ENCODE results near the gene SUSD3.
"Not testable (repeated sequence)": the region's sequence is repeated elsewhere in the genome, so short reads cannot be mapped to it uniquely, and the experiment has no call there.

The SUSD3 gene

DNA sequence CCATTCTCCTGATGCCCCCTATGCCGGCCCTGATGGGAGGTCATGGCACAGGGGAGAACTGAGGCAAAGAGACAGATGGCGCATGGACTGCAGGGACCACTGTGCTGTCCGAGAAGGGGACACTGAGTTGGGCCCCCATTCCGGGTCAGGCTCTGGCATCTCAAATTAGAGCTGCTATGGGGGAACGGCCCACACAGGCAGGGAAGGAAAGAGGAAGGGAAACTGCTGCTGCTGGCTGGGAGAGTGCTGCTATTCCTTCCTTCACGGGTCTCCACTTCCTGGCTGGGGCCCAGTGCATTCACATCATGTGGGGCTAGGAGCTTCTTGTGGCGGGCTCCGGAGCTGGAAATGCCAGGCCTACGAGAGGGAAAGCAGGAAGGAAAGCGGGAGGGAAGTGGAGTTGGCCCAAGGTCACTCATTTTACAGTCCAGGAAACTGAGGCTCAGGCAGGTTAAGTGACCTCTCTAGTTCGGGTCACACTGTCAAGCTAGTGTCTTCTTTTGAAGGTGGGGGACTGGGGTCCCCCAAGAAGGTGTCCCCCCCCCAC is 36.2 kb downstream of the SUSD3 start:
- DNase-seq, result no peak

DNA sequence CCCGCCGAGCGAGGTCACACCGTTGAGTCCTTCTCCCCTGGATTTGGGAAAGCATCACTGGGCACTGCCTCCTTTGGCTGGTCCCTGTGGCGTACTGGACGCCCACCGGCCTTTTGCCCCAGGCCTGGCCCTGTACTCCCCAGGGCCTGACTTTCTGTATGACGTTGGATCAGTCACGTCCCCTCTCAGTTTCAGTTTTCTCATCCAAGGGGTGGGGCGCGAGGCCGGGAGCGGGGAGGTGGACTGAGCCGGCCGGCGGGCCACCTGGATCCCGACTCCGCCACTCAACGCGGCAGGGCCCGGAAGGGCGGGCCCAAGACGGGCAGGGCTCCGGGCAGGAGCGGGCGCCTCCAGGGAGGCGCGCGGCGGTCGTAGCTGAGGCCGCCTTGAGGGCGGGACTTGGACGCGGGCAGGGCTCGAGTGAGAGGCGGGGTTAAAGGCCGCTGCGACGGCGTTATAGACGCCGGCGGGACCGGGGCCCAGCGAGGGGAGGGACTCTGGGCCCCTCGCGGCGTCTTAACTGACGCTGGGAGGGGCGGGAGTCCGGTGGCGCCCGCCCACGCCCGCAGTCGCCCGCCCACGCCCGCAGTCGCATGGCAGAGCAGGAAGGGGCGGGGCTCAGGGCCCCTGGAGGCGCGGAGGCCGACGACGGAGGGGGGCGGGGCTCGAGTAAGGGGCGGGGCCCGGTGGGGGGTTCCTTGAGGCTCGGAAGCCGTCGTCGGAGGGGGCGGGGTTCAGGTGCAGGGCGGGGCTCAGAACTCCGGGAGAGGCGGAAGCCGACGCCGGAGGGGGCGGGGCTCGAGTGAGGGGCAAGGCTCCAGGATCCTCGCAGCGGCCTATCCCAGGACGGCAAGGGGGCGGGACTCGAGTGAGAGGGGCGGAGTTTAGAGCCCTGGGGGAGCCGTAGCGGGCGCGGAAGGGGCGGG is 37.0 kb downstream of the SUSD3 start:
- DNase-seq, result peak; percentile 100

DNA sequence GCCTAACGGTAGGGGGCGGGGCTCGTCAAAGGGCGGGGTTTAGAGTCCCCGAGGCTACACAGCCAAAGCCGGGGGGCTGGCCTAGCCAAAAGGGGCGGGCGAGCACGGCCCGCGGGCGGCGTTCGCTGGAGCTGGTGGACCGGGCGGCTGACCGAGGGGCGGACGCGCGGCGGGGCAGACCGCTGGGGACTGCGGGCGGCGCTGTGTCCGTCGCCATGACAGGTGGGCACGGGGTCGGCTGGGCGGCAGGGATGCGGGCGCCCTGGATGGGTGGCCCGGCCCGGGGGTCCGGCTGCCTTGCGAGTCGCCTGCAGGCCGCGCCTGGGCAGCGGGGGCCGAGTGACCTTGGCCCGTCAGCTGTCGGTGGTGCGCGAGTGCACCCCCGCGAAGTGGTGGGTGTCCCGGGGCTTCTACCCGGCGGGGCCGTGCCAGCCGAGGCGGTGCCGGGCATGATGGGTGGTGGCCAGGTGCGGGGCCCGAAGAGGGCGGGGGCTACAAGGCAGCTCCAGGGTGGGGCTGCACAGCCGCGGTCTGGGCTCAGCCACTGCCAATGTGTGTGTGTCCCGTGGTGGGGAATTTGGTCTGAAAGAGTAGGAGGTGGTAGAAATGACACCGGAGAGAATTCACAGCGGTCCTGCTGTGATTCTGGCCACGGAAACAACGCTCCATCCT is 37.8 kb downstream of the SUSD3 start, which contains the start of gene CARD19:
CARD19 (plus strand) TSS at position 87 of the 672 bp plus-strand sequence; CDS start at position 216, 129 bp downstream.
- DNase-seq, result peak in 1 of 2 experiments; percentile 34

DNA sequence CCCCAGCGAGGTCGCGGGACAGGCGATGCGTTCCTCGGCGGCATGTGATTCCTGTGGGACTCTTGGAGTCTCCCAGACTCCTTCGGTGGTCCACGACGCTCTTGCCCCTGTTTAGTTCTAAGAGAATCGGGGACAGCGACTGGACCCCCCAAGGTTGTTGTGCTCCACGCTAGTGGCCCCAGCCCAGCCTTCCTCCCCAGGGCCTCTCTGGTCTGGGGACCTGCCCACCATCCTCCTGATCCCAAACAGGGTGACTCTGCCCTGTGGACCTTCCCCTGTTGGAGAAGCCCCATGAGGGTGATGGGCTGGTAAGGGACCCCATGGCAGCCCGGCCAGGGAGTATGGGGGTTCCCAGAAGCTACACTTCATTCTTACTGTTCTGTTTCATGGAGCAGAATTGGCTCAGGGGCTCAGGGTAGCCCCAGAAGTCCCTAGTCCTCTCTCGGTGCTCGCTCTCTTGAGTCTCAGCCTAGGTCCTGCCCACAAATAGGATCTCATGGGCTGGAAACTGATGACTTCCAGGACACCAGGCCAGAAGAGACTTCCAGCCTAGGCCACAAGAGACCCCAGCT is 38.4 kb downstream of the SUSD3 start:
- DNase-seq, result no peak

DNA sequence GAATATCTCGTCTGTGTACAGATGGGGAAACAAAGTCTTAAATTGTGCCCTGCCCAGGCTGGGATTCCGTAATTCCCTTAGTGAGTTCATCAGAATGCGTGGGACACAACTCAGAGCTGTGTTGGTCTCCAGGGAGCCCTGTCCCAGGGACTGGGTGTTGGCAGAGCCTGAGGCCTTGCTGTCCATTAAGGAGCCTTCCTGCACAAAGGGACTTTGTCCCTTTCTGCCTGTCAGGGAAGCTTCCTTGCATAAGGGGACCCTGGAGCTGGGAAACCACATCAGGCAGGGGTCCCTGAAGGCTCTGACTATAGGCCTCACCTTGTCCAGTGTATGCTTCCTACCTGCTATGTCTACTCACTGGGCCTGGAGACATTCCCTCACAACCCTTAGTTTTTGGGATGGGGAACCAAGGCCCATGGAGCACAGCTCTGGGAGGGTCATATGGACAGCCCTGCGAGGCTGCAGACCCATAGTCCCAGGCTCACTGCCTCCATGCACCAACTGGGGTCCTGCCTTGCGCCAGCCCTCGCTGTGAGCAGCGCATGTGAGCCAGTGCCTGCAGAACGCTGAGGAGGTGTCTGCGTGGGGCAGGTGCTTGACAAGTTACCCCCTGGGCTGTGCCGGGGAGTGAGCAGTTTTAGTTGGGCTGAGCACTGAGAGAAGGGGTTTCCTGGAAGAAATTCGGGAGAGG is 39.2 kb downstream of the SUSD3 start:
- DNase-seq, result no peak

DNA sequence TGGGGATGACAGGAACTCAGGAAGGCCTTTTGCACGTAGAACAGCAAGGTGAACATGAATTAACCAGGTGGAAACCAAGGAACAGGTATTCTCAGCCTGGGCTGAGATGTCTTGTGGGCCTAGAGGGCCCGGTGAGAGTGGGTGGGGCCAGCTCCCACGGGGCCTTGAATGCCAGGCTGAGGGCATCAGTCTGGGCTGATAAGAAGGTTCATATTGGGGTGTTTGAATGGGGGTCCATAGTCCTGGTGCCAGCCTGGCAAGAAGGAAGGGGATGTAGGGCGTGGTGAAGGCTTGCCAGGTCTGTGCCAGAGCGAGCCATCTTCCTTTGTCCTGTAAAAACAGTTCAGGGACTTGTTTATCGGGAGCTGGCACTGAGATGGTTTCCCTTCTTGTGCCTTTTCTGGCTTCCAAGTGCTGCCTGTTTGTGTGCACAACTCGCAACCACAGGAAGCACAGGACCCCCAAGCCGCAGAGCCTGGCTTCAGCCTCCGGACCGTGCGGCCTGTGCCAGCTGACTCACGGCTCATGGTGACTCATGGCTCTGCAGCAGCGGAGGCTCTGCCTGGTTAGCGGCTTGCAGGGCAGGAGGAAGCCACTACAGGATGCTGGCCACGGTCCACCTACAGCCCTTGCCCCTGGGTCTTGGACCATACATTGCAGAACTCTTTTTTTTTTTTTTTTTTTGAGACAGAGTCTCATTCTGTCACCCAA is 39.9 kb downstream of the SUSD3 start:
- DNase-seq, result peak; percentile 45 to 51

DNA sequence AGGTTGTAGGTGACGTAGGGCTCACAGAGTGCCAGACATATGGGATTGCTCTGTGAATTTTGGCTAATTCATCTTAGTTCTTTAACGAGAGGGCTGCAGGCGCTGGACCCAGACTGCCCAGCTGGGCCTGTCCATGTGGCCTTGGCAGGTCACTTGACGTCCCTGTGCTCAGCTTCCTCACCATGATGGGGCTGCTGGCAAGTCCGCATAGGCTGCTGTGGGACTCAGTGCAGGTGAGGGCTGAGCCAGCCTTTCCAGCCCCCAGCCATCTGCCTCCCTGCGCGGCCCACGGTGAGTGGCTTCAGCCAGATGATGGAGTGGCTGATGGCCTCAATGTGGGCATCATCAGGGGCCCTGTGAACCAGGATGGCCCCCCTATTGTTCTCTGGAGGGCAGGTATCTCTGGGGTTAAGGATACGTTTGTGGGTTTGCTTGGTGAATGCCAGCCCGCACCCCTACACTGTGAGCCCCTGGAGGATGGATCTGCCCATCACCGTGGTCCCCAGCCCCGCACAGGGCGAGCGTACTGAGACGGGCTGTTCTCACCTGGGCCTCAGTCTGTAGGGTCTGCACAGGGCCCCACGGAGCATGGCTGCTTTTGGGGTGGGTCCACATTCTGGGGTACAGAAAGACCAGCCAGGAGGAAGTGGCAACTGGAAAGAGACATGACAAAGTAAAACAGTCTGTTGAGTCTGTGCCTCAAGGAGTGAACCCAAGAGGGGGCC is 41.2 kb downstream of the SUSD3 start:
- no peak for DNase-seq

DNA sequence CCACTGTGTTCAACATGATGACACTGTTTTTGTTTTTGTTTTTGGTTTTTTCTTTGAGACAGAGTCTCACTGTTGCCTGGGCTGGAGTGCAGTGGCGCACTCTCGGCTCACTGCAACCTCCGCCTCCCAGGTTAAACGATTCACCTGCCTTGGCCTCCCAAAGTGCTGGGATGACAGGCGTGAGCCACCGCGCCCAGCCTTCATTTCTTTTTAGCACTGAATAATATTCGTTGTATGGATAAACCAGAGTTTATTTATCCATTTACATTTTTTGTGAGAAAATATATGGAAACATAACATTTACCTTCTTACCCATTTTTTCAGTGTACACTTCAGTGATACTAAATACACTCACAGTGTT is 41.8 kb downstream of the SUSD3 start:
- DNase-seq, result no peak

DNA sequence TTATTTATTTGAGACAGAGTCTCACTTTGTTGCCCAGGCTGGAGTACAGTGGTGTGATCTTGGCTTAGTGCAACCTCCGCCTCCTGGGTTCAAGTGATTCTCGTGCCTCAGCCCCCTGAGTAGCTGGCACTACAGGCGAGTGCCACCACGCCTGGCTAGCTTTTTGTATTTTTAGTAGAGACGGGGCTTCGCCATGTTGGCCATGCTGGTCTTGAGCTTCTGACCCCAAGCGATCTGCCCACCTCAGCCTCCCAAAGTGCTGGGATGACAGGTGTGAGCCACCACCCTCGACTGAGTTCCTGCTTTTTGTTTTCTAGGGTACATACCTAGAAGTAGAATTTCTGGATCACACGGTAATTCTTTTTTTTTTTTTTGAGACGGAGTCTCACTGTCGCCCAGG is 42.6 kb downstream of the SUSD3 start:
- not testable (repeated sequence) for DNase-seq

DNA sequence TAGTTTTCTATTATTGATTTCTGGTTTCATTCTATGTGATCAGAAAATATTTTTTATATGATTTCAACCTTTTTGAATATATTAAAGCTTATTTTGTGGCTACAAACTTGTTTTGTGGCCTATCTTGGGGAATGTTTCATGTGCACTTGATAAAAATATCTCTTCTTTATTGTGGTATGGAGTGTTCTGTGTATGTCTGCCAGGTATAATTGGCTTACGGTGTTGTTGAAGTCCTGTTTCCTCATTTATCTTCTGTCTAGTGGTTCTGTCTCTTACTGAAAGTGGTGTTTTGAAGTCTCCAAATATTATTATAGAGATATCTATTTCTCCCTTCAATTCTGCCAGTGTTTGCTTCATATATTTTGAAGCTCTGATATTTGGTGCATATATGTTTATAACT is 47.1 kb downstream of the SUSD3 start:
- DNase-seq, result no peak

DNA sequence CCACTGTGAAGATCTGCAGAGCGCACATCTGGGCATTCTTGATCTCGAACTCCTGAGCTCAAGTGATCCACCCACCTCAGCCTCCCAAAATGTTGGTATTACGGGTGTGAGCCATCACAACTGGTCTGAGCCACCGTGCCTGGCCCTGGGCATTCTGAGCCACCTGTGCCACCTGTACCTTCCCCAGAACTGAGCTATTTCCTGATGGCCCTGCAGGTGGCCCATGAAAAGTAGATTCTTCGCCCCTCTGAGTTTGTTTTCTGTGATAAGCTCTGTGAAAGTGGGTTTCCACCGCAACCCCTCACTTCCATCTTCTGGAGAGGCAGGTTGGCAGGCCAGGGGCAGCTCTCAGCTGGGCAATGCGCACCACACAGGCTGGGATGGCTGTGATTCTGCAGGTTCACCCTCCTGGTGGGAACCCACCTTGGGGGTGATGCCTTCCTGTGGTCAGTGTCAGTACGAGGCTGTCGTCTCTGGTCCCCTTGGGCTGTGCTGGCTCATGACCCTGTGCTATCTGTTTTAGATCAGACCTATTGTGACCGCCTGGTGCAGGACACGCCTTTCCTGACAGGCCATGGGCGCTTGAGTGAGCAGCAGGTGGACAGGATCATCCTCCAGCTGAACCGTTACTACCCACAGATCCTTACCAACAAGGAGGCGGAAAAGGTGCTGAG is 48.8 kb downstream of the SUSD3 start:
- DNase-seq, result no peak

DNA sequence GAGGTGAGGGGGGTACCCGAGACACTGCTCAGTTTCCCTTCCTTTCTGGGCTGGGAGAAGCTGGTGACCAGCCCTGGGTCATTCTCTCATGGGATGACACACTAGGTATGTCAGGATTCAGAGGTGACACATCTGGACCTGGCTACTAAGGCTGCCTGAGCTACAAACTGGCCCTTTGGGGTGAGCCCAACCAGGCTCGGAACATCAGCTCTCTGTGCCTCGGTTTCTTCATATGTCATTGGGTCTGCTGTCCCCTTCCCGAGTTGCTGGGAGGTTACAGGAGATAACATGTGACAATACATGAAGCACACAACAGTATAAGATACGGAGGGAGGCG is 49.3 kb downstream of the SUSD3 start:
- DNase-seq, result no peak

DNA sequence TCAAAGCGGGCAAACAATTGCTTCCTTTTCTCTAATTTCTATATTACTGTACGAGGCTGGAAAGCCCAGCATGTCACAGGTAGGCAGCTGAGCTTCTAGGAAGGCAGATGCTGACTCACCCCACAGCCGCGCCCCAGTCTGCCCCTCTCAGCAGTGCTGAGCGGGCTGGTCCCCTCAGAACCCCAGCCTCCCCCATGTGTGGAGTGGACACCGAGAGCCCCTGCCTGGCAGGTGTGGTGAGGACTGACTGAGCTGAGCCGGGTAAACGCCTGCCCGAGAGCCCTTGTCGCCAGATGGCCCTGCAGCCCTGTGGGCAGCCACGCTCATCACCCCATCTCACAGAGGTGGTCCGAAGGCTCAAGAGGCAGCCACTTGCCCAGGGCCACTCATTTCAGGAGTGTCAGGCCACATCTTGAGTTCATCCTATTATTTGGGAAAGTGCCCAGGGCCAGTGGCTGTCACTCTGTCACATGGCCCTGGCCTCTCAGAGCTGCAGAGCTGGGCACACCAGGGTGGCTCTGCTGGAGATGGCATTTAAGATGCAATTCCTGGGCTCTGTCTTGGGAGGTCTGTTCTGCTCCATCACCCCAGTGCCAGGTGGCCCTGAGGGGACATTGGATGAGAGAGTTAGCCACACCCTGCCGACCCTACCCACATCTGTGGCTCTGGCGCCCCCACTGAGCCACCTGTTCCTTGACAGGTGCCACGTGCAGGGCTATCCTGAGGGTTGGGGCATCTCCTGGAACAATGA is 50.0 kb downstream of the SUSD3 start:
- peak; percentile 44 for DNase-seq

DNA sequence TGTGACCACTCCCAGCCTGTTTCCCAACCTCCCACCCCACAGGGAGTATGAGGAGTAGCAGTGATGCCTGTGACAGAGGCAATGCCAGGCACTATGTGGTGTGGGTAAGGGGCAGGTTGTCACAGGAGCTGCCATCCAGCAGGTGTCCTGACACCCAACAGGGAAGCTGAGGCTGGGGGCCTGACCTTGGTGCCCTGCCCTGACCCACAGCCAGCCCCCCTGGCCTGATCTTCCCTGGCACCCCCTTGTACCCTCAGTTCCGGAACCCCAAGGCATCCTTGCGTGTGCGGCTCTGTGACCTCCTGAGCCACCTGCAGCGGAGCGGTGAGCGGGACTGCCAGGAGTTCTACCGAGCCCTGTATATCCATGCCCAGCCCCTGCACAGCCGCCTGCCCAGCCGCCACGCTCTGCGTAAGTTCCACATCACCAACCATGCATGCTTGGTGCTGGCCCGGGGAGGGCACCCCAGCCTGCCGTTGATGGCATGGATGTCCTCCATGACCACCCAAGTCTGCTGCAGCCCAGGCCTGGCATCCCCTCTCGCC is 51.9 kb downstream of the SUSD3 start:
- no peak for DNase-seq

DNA sequence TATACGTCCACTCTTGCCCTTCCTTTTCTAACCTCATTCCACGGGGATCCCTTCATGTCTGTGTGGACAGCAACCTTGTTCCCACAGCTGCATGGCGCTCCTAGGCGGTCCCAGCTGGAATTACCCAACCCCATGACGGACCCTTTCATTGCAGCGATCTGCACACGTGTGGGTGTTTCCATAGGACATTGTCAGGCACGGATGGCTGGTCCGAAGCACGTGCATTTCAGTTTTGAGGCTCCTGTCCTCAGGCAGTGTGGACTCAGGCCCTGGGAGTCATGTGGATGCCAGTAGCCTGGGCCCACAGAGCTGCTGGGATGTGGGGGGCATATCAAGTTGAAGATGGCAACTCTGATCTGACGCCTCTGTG is 52.5 kb downstream of the SUSD3 start:
- no peak for DNase-seq

DNA sequence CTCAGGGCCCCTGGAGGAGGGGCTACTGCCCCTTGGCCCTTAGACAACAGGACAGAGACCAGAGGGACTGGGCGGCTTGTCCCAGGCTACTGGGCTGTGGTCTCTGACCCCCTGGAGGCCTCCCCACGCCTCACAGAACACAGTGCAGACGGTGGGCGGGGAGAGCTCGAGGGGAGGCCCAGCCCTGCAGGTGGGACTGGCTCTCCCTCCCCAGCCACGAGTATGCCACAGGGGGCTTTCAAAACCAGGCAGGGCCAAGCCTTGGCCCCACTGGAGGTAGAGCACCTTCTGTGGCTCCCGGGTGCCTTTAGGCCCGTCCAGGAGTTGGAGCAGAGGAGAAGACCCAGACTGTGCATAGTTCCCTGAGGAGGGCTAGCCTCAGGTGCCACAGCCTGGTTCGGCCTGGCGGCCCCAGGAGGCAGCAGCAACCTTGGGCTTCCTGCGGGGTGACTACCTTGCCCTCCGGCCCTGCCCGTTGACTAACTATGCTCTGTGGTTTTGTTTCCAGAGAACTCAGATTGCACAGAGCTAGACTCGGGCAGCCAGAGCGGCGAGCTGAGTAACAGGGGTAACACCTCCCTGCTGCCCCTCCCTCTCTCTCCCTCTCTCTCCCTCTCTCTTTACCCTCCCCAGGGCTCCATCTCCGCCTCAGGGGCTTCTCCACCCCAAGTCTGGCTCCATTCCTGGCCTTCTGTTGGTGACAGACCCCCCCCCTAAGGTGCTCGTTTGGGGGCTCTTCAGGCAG is 53.0 kb downstream of the SUSD3 start:
- DNase-seq, result no peak

DNA sequence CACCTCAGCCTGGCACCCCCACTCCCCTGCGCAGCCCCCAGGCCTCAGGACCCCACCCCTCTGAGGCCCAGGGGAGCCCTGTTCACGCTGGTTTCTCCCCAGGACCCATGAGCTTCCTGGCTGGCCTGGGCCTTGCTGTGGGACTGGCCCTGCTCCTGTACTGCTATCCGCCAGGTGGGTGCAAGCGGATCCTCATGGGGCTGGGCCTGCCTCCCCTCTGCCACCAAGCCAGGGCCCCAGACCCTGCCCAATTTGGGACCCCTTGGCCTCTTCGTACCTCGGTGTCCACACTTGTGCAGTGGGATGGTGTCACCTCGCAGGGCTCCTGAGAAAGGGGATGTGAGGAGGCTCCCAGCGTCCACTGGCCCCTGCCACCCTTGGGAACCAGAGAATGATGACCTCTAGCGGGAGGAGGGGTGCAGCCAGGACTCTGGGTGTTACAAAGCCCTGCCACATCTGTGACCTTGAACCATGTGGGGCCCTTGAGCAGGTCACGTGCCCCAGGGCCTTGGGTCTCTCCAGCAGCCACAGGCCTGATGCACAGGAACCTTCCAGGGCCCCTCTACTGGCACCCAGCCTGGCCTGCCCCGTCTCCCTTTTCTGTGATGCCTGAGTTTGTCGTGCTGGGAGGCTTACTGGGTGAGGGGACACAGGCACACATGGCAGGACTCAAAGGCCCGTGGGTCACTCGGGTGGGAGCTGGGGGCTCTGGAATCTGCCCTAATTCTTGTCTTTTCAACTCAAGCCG is 53.8 kb downstream of the SUSD3 start:
- DNase-seq, result no peak

DNA sequence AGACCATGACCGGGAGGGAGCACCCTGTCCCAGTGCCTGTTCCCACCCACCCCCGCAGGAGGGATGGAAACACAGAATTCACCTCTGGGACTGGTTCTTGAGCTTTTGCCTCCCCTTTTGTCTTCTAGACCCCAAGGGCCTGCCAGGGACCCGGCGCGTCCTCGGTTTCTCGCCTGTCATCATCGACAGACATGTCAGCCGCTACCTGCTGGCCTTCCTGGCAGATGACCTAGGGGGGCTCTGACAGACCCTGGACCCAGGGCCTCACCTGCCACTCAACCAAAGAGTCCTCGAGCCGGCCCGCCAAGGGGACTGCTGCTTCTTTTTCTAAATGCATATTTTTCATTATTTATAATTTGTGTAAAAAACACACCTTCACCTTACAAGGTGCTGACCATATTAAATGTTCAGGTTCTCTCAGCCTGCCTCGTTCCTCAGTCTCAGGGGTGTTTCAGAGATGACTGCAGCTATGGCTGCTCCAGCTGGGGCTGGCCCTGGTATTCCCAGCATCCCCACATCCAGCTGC is 54.4 kb downstream of the SUSD3 start:
- no peak for DNase-seq

All from activated CD4-positive, alpha-beta T cell treated with anti-CD3 and anti-CD28 coated beads, Interleukin-2, amount 50 U/mL, for 4 hours (primary cell).